Smooth muscle cell (in vitro differentiated cells): ENCODE results near the gene MGAT5. TPM values are rescaled to one million over a fixed set of nuclear protein-coding genes. Genes with fewer than 3 reads are reported as not detected.

ENCODE experiments used
- DNase-seq: peaks from one replicate; lab custom pipeline; 2025; ENCODE audit not compliant: unreplicated experiment; lab: John Stamatoyannopoulos, UW
- H2AFZ ChIP-seq: fragments of 200-600 bp; sonication (generic); 2 replicates; pipeline ENCODE4 v1.6.0; 2016; ENCODE audit warnings: antibody characterized with exemption, low read depth, mild to moderate bottlenecking
- H3F3A ChIP-seq: fragments of 200-600 bp; sonication (generic); 2 replicates; pipeline ENCODE4 v1.6.0; 2017; ENCODE audit warnings: antibody characterized with exemption, low read depth
- H3K27ac ChIP-seq: fragments of 200-600 bp; sonication (generic); 2 replicates; pipeline ENCODE4 v1.5.1; 2016; ENCODE audit warnings: low read depth, mild to moderate bottlenecking
- H3K27me3 ChIP-seq: fragments of 200-600 bp; sonication (generic); 2 replicates; pipeline ENCODE4 v1.6.1; 2016; ENCODE audit warnings: low read depth, mild to moderate bottlenecking
- H3K36me3 ChIP-seq: fragments of 200-600 bp; sonication (generic); 2 replicates; pipeline ENCODE4 v1.5.1; 2016; ENCODE audit warnings: low read depth
- H3K4me1 ChIP-seq: fragments of 200-600 bp; sonication (generic); 2 replicates; pipeline ENCODE4 v1.5.1; 2016; ENCODE audit warnings: low read depth
- H3K4me2 ChIP-seq: fragments of 200-600 bp; sonication (generic); 2 replicates; pipeline ENCODE4 v1.6.0; 2016; ENCODE audit warnings: mild to moderate bottlenecking
- H3K4me3 ChIP-seq: fragments of 200-600 bp; sonication (generic); 2 replicates; pipeline ENCODE4 v1.5.1; 2016; ENCODE audit warnings: mild to moderate bottlenecking
- H3K79me2 ChIP-seq: fragments of 200-600 bp; sonication (generic); 2 replicates; pipeline ENCODE4 v1.6.0; 2016; ENCODE audit warnings: low read depth, mild to moderate bottlenecking
- H3K9ac ChIP-seq: fragments of 200-600 bp; sonication (generic); 2 replicates; pipeline ENCODE4 v1.6.0; 2016; ENCODE audit warnings: low read depth
- H3K9me3 ChIP-seq: fragments of 200-600 bp; sonication (generic); replicated peaks from 2 replicates; pipeline ENCODE4 v1.5.1; 2016; ENCODE audit warnings: low read depth
- H4K20me1 ChIP-seq: fragments of 200-600 bp; sonication (generic); 2 replicates; pipeline ENCODE4 v1.6.0; 2016; ENCODE audit warnings: low read depth
- WGBS: methylation state at CpG from one replicate; pipeline ENCODE4 v1.1.7; 2016; ENCODE audit warnings: low lambda C conversion rate; 5-methylcytosine and 5-hydroxymethylcytosine counted together
- polyA plus RNA-seq: library from polyadenylated mRNA; unstranded; fragments of >200 nt; fragmentation: Nextera tagmentation; extraction: Ambion mirVana; gene quantifications from 2 replicates; pipeline ENCODE4 v1.2.1, GENCODE V29; 2016
- total RNA-seq: library from RNA; depleted of rRNA; stranded (reverse); fragments of >200 nt; gene quantifications from 2 replicates; pipeline ENCODE4 v1.2.3, GENCODE V29; 2014
- TF ChIP-seq, protein P1 (sequence below): fragments of 200-600 bp; sonication (generic); IDR thresholded peaks from 2 replicates; pipeline ENCODE4 v1.5.1; 2017; ENCODE audit warnings: borderline replicate concordance, mild to moderate bottlenecking, antibody characterized with exemption; ENCODE audit not compliant: insufficient read depth, poor library complexity, severe bottlenecking

The MGAT5 gene
- total and polyA plus RNA-seq, 2 experiments from 2014 or later = 4.5 to 33.8 TPM

GRCh38 chr2:134436706-134437105, 182.8 kb downstream of the MGAT5 start:
- H3F3A ChIP-seq = no peaks in the 10 kb centered on the region
- H3K4me1 ChIP-seq = peaks cover 5% of the 10 kb centered on the region
- H3K27me3 ChIP-seq = no peaks in the 10 kb centered on the region
- 97% methylated on average over 7 of the region's 7 CpGs for WGBS
- TF ChIP-seq, protein P1, sequence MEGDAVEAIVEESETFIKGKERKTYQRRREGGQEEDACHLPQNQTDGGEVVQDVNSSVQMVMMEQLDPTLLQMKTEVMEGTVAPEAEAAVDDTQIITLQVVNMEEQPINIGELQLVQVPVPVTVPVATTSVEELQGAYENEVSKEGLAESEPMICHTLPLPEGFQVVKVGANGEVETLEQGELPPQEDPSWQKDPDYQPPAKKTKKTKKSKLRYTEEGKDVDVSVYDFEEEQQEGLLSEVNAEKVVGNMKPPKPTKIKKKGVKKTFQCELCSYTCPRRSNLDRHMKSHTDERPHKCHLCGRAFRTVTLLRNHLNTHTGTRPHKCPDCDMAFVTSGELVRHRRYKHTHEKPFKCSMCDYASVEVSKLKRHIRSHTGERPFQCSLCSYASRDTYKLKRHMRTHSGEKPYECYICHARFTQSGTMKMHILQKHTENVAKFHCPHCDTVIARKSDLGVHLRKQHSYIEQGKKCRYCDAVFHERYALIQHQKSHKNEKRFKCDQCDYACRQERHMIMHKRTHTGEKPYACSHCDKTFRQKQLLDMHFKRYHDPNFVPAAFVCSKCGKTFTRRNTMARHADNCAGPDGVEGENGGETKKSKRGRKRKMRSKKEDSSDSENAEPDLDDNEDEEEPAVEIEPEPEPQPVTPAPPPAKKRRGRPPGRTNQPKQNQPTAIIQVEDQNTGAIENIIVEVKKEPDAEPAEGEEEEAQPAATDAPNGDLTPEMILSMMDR = no peak
- no peak overlapping the region for H3K9ac ChIP-seq
- no peaks in the 10 kb centered on the region for H3K9me3 ChIP-seq
- H3K79me2 ChIP-seq = no peaks in the 10 kb centered on the region
- no peak for DNase-seq
- H3K36me3 ChIP-seq = no peaks in the 10 kb centered on the region
- H3K27ac ChIP-seq = no peak overlapping the region
- H3K4me2 ChIP-seq = no peak overlapping the region
- no peaks in the 10 kb centered on the region for H4K20me1 ChIP-seq
- no peak overlapping the region for H3K4me3 ChIP-seq
- H2AFZ ChIP-seq = no peak overlapping the region

DNA sequence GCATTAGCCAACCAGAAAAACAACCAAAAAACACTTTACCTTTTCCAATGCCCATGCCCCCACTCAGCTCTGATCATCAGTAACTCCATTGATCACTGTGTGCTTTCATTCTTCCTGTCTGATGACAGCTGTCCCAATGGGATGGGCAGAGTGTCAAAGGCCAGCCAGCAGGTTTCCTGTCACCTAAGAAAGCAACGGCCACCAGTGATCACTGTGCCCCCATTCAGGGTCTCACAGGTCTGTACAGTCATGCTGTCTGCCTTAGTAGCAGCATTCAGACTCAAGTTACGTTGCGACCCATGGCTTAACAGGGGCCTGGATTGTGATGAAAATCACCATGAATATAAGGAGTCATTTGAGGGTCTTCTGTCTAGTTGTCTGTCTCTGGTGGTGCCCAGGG, 184.5 kb downstream of the MGAT5 start:
- WGBS = 96% methylated on average over 3 of the region's 3 CpGs
- no peak for DNase-seq
- Histone ChIP-seq H3K4me3 (no peak overlapping the region), H4K20me1 (no peaks in the 10 kb centered on the region), H3K79me2 (no peaks in the 10 kb centered on the region), H2AFZ (no peak overlapping the region), H3K27me3 (no peaks in the 10 kb centered on the region), H3K27ac (no peak overlapping the region), H3K36me3 (no peaks in the 10 kb centered on the region), H3K9me3 (no peaks in the 10 kb centered on the region), H3K9ac (no peak overlapping the region), H3K4me2 (no peak overlapping the region), H3K4me1 (no peaks in the 10 kb centered on the region), H3F3A (no peaks in the 10 kb centered on the region)
- TF ChIP-seq, protein P1 = no peak

DNA sequence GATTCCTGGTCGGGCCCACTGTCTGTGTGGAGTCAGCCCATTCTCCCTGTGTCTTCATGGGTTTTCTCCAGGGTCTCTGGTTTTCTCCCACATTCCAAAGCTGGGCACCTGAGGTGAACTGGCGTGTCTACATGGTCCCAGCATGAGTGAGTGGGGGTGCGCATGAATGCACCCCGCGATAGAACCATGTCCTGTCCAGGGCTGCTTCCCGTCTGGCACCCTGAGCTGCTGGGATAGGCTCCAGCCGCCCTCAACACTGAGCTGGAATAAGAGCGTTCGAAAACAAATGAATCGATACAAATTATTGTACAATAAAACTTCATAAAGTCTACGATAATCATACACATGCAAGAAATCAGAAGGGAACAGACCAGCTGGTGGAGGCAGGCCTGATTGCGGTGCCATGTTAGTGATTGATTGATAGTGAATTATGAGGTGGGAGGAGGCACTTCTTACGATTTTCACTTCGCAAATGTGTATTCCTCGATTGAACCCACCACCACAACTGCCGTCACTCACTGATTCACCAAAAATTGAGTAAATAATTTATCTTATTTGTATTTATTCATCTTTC, 186.6 kb downstream of the MGAT5 start:
- Histone ChIP-seq H3K36me3 (no peaks in the 10 kb centered on the region), H3K79me2 (no peaks in the 10 kb centered on the region), H3K4me1 (no peaks in the 10 kb centered on the region), H3K27ac (no peak overlapping the region), H3K27me3 (no peaks in the 10 kb centered on the region), H3K4me2 (no peak overlapping the region), H3F3A (no peaks in the 10 kb centered on the region), H3K9ac (no peak overlapping the region), H3K9me3 (no peaks in the 10 kb centered on the region), H2AFZ (no peak overlapping the region), H3K4me3 (no peak overlapping the region), H4K20me1 (no peaks in the 10 kb centered on the region)
- DNase-seq = no peak
- 98% methylated on average over 16 of the region's 16 CpGs for WGBS
- TF ChIP-seq, protein P1 = no peak

GRCh38 chr2:134441153-134441863, 187.4 kb downstream of the MGAT5 start:
- no peak overlapping the region for H2AFZ ChIP-seq
- H3K4me3 ChIP-seq = no peak overlapping the region
- H3K9me3 ChIP-seq = no peaks in the 10 kb centered on the region
- H3K27me3 ChIP-seq = no peaks in the 10 kb centered on the region
- H3K4me1 ChIP-seq = no peaks in the 10 kb centered on the region
- H3F3A ChIP-seq = no peaks in the 10 kb centered on the region
- TF ChIP-seq, protein P1 = no peak
- H3K27ac ChIP-seq = no peak overlapping the region
- peaks cover 3% of the 10 kb centered on the region for H4K20me1 ChIP-seq
- no peak overlapping the region for H3K9ac ChIP-seq
- 96% methylated on average over 11 of the region's 11 CpGs for WGBS
- no peak for DNase-seq
- no peak overlapping the region for H3K4me2 ChIP-seq
- no peaks in the 10 kb centered on the region for H3K36me3 ChIP-seq
- no peaks in the 10 kb centered on the region for H3K79me2 ChIP-seq
